HepG2 (cell line): Measurements from ENCODE around the gene HSPB9. TPM values are rescaled to one million over a fixed set of nuclear protein-coding genes. Genes with fewer than 3 reads are reported as not detected.

Experiments
- ATF2 ChIP-seq: sonication (generic); formaldehyde crosslinking; IDR thresholded peaks from 2 replicates; pipeline ENCODE4 v1.4.0; 2020; ENCODE audit warnings: missing genetic modification reagents
- CCAR2 ChIP-seq: fragments of 200-400 bp; formaldehyde crosslinking; optimal IDR thresholded peaks from 2 replicates; pipeline ENCODE3; 2018; ENCODE audit warnings: low read depth, mild to moderate bottlenecking, low read length, moderate library complexity
- HNRNPL ChIP-seq: fragments of 200-400 bp; formaldehyde crosslinking; IDR thresholded peaks from 2 replicates; pipeline ENCODE4 v1.6.1; 2017; ENCODE audit warnings: mild to moderate bottlenecking, low read depth, low read length
- MLX ChIP-seq: IDR thresholded peaks from 2 replicates; pipeline ENCODE4 v1.6.1; 2016
- NBN ChIP-seq: fragments of 450-650 bp; conservative IDR thresholded peaks from 2 replicates; pipeline ENCODE4 v1.6.1; 2017
- ONECUT2 ChIP-seq: sonication (generic); formaldehyde crosslinking; IDR thresholded peaks from 2 replicates; pipeline ENCODE4 v1.4.0; 2020; ENCODE audit warnings: missing genetic modification reagents
- PPARG ChIP-seq: conservative IDR thresholded peaks from 2 replicates; pipeline ENCODE4 v1.6.1; 2016; ENCODE audit warnings: missing biosample characterization, missing genetic modification reagents
- RARA ChIP-seq: IDR thresholded peaks from 2 replicates; pipeline ENCODE4 v1.6.1; 2016; ENCODE audit warnings: missing genetic modification reagents, missing compliant biosample characterization
- SIX4 ChIP-seq: sonication (generic); formaldehyde crosslinking; IDR thresholded peaks from 2 replicates; pipeline ENCODE4 v1.4.0; 2020; ENCODE audit warnings: missing genetic modification reagents
- SUZ12 ChIP-seq: fragments of 150-350 bp; IDR thresholded peaks from 2 replicates; pipeline ENCODE4 v1.6.1; 2014; ENCODE audit warnings: low read depth, low read length
- TSC22D2 ChIP-seq: sonication (generic); formaldehyde crosslinking; IDR thresholded peaks from 2 replicates; pipeline ENCODE4 v1.5.1; 2020; ENCODE audit warnings: missing genetic modification reagents, mild to moderate bottlenecking, borderline replicate concordance
- ZNF605 ChIP-seq: sonication (generic); formaldehyde crosslinking; IDR thresholded peaks from 2 replicates; pipeline ENCODE4 v1.8.0; 2022; ENCODE audit warnings: mild to moderate bottlenecking, missing genetic modification reagents
- polyA plus RNA-seq, 8 experiments: library from polyadenylated mRNA; depleted of rRNA in 3 of 8; stranded (reverse) in 7 of 8; unstranded in 1 of 8; fragments of >200 nt; fragmentation: Illumina TruSeq in 4 of 8; extraction: Trizol in 4 of 8; gene quantifications; 2 replicates each; pipeline versions ENCODE4 v1.2.1 to v1.2.3, GENCODE V29; 2011 to 2016; ENCODE audit warnings: low read depth in 4 of 8, missing spikeins in 1 of 8, mixed read lengths in 1 of 8; ENCODE audit not compliant: insufficient read depth in 1 of 8
- total RNA-seq, 5 experiments: library from RNA; depleted of rRNA; stranded (reverse); fragments of >200 nt; fragmentation: Illumina TruSeq; extraction: Trizol; gene quantifications; 2 replicates each; pipeline ENCODE4 v1.2.3, GENCODE V29; 2016; ENCODE audit warnings: low read depth in 1 of 5
- TF ChIP-seq, protein P1 (sequence below): sonication (generic); formaldehyde crosslinking; IDR thresholded peaks from one replicate; pipeline ENCODE4 v1.5.1; 2020; ENCODE audit warnings: mild to moderate bottlenecking, missing genetic modification reagents; ENCODE audit errors: not compliant biosample characterization
- TF ChIP-seq, protein P2 (sequence below): sonication (generic); formaldehyde crosslinking; conservative IDR thresholded peaks from 2 replicates; pipeline ENCODE4 v1.4.0; 2020; ENCODE audit warnings: mild to moderate bottlenecking, missing genetic modification reagents, moderate library complexity

The HSPB9 gene
- total and polyA plus RNA-seq, 2 of the 13 experiments (the other 11 are each of a cell fraction or from before 2014, with no cell fraction given), result 0.05 to 0.24 TPM

DNA sequence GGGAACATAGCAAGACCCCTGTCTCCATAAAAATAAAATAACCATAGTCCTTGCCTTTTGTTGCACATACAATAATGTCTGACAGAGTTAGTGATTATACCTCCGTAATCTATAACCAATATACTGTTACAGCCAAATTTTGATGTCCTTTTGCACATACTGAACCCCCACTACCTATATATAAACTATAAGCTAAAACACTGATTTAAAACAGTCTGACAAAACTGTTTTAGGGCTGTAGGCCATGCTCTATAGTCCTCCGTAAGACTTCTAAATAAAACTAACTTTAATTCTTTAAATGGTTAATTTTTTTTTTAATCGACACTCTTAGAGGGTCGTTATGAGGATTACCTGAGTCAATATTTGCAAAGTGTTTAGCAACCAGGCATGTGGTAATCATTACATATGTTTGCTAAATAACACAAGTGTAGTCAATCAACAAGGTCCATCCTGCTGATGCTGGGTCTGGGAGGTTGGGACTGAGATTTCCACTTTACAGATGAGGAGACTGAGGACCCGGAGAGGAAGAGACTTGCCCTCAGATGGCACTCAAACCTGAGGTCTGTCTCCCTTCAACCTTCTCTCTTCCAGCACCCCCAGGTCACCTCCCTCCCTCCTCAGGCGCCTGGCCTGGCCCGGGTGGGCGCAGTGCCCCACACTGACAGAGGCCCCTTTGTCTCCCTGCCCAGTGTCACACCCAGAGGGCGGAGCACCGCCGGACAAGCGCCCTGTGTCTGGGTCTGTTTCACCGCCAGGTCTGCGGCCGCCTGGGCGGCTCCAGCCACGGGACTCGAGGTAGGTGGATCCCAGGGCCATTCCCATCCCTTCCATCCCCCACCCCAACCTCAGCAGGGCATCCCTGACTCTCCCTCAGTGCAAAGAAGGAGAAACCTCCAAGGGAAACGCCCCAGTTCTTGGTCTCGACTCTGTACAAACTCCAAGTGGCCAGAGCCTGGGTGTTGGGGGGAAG, 34.6 kb upstream of the HSPB9 start (continued):
- TF ChIP-seq, protein P1, sequence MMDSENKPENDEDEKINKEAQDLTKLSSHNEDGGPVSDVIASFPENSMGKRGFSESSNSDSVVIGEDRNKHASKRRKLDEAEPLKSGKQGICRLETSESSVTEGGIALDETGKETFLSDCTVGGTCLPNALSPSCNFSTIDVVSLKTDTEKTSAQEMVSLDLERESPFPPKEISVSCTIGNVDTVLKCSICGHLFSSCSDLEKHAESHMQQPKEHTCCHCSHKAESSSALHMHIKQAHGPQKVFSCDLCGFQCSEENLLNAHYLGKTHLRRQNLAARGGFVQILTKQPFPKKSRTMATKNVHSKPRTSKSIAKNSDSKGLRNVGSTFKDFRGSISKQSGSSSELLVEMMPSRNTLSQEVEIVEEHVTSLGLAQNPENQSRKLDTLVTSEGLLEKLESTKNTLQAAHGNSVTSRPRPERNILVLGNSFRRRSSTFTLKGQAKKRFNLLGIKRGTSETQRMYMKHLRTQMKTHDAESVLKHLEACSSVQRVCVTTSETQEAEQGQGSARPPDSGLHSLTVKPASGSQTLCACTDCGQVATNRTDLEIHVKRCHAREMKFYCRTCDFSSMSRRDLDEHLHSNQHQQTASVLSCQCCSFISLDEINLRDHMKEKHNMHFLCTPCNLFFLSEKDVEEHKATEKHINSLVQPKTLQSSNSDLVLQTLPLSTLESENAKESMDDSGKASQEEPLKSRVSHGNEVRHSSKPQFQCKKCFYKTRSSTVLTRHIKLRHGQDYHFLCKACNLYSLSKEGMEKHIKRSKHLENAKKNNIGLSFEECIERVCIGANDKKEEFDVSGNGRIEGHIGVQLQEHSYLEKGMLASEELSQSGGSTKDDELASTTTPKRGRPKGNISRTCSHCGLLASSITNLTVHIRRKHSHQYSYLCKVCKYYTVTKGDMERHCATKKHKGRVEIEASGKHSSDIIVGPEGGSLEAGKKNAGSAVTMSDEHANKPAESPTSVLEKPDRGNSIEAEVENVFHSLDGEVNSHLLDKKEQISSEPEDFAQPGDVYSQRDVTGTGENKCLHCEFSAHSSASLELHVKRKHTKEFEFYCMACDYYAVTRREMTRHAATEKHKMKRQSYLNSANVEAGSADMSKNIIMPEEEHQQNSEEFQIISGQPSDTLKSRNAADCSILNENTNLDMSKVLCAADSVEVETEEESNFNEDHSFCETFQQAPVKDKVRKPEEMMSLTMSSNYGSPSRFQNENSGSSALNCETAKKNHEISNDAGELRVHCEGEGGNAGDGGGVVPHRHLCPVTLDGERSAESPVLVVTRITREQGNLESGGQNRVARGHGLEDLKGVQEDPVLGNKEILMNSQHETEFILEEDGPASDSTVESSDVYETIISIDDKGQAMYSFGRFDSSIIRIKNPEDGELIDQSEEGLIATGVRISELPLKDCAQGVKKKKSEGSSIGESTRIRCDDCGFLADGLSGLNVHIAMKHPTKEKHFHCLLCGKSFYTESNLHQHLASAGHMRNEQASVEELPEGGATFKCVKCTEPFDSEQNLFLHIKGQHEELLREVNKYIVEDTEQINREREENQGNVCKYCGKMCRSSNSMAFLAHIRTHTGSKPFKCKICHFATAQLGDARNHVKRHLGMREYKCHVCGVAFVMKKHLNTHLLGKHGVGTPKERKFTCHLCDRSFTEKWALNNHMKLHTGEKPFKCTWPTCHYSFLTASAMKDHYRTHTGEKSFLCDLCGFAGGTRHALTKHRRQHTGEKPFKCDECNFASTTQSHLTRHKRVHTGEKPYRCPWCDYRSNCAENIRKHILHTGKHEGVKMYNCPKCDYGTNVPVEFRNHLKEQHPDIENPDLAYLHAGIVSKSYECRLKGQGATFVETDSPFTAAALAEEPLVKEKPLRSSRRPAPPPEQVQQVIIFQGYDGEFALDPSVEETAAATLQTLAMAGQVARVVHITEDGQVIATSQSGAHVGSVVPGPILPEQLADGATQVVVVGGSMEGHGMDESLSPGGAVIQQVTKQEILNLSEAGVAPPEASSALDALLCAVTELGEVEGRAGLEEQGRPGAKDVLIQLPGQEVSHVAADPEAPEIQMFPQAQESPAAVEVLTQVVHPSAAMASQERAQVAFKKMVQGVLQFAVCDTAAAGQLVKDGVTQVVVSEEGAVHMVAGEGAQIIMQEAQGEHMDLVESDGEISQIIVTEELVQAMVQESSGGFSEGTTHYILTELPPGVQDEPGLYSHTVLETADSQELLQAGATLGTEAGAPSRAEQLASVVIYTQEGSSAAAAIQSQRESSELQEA (CRISPR knock-in tag), result no peak
- TF ChIP-seq, protein P2, sequence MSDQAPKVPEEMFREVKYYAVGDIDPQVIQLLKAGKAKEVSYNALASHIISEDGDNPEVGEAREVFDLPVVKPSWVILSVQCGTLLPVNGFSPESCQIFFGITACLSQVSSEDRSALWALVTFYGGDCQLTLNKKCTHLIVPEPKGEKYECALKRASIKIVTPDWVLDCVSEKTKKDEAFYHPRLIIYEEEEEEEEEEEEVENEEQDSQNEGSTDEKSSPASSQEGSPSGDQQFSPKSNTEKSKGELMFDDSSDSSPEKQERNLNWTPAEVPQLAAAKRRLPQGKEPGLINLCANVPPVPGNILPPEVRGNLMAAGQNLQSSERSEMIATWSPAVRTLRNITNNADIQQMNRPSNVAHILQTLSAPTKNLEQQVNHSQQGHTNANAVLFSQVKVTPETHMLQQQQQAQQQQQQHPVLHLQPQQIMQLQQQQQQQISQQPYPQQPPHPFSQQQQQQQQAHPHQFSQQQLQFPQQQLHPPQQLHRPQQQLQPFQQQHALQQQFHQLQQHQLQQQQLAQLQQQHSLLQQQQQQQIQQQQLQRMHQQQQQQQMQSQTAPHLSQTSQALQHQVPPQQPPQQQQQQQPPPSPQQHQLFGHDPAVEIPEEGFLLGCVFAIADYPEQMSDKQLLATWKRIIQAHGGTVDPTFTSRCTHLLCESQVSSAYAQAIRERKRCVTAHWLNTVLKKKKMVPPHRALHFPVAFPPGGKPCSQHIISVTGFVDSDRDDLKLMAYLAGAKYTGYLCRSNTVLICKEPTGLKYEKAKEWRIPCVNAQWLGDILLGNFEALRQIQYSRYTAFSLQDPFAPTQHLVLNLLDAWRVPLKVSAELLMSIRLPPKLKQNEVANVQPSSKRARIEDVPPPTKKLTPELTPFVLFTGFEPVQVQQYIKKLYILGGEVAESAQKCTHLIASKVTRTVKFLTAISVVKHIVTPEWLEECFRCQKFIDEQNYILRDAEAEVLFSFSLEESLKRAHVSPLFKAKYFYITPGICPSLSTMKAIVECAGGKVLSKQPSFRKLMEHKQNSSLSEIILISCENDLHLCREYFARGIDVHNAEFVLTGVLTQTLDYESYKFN, result peak; percentile 60
- TF ChIP-seq MLX (CRISPR knock-in tag), result peak; percentile 67; the same call in 1 of the 2 replicates
- no peak for TF ChIP-seq SIX4 (CRISPR knock-in tag)
- no peak for TF ChIP-seq NBN
- TF ChIP-seq TSC22D2 (CRISPR knock-in tag), result 0 out of 2 replicates have a peak, but pooled peaks have one; percentile 38
- TF ChIP-seq CCAR2, result no peak
- TF ChIP-seq ONECUT2 (CRISPR knock-in tag), result 0 out of 2 replicates have a peak, but pooled peaks have one; percentile 44
- 0 out of 2 replicates have a peak, but pooled peaks have one; percentile 37 for TF ChIP-seq ZNF605 (CRISPR knock-in tag)
- no peak for TF ChIP-seq PPARG (CRISPR knock-in tag)
- 0 out of 2 replicates have a peak, but pooled peaks have one; percentile 11 for TF ChIP-seq RARA (CRISPR knock-in tag)
- TF ChIP-seq SUZ12, result no peak
- 0 out of 2 replicates have a peak, but pooled peaks have one; percentile 16 for TF ChIP-seq ATF2 (CRISPR knock-in tag)
- peak; percentile 85; the same call in 1 of the 2 replicates for TF ChIP-seq HNRNPL
